ENCODE measurements around the gene TUBGCP2. TPM values are rescaled to one million over a fixed set of nuclear protein-coding genes. Genes with fewer than 3 reads are reported as not detected.
"Not testable (repeated sequence)": the region's sequence is repeated elsewhere in the genome, so short reads cannot be mapped to it uniquely, and the experiment has no call there.

The TUBGCP2 gene
- total and polyA plus RNA-seq, 12 donors = 31.5 to 77.6 (median 37.3) TPM

- 88 to 89% methylated on average over 19 to 22 of the region's 22 CpGs for WGBS, 2 donors
- TF ChIP-seq CTCF (IDR thresholded peaks at IDR 0.05) = no peak
- intact Hi-C loops (cut with DNase I) = no loop called here
Measured at GRCh38 chr10:133267829-133268228, 40.8 kb downstream of the TUBGCP2 start.

GRCh38 chr10:133267293-133267692 lies 41.4 kb downstream of the TUBGCP2 start:
- DNase-seq (no peak), ATAC-seq (no peak)
- WGBS, 2 donors = 74 to 81% methylated on average over 14 of the region's 14 CpGs
- intact Hi-C loops (cut with DNase I) = no loop called here
- H3K9me3 ChIP-seq = no peaks in the 10 kb centered on the region
- TF ChIP-seq CTCF (IDR thresholded peaks at IDR 0.05) = no peak
- H3K4me3 ChIP-seq = no peak overlapping the region
- H3K27me3 ChIP-seq = no peaks in the 10 kb centered on the region
- peaks cover 4 to 20% (median 5%) of the 10 kb centered on the region in 9 donors for H3K4me1 ChIP-seq
- H3K27ac ChIP-seq = no peak overlapping the region
- peaks cover 0 to 56% (median 0%) of the 10 kb centered on the region in 9 donors for H3K36me3 ChIP-seq

More at GRCh38 chr10:133267829-133268228, 40.8 kb downstream of the TUBGCP2 start:
- no peak for DNase-seq
- Histone ChIP-seq H3K9me3 (no peaks in the 10 kb centered on the region), H3K27ac (no peak overlapping the region), H3K36me3 (peaks cover 0 to 59% (median 0%) of the 10 kb centered on the region in 9 donors), H3K4me1 (peaks cover 0 to 14% (median 0%) of the 10 kb centered on the region in 9 donors), H3K27me3 (no peaks in the 10 kb centered on the region), H3K4me3 (no peak overlapping the region)
- no peak for ATAC-seq

GRCh38 chr10:133266056-133266795 lies 42.4 kb downstream of the TUBGCP2 start:
- peaks cover 0 to 47% (median 0%) of the 10 kb centered on the region in 9 donors for H3K36me3 ChIP-seq
- intact Hi-C loops (cut with DNase I) = no loop called here
- no peak for TF ChIP-seq CTCF (IDR thresholded peaks at IDR 0.05)
- no peak overlapping the region for H3K27ac ChIP-seq
- no peak for DNase-seq
- H3K4me1 ChIP-seq = peaks cover 7 to 26% (median 10%) of the 10 kb centered on the region in 9 donors
- no peaks in the 10 kb centered on the region for H3K9me3 ChIP-seq
- no peaks in the 10 kb centered on the region for H3K27me3 ChIP-seq
- no peak for ATAC-seq
- 85 to 91% methylated on average over 21 of the region's 21 CpGs for WGBS, 2 donors
- no peak overlapping the region for H3K4me3 ChIP-seq

- H3K27ac ChIP-seq; intact Hi-C loops (cut with DNase I); DNase-seq; H3K4me3 ChIP-seq; H3K27me3 ChIP-seq; H3K9me3 ChIP-seq; ATAC-seq: not testable (repeated sequence)
- WGBS, 2 donors = 87 to 92% methylated on average over 10 of the region's 10 CpGs
- Histone ChIP-seq H3K36me3 (peaks cover 0 to 35% (median 0%) of the 10 kb centered on the region in 9 donors), H3K4me1 (peaks cover 7 to 37% (median 19%) of the 10 kb centered on the region in 9 donors)
Measured at GRCh38 chr10:133265052-133265451, 43.6 kb downstream of the TUBGCP2 start.

GRCh38 chr10:133264461-133264860 lies 44.2 kb downstream of the TUBGCP2 start:
- ATAC-seq (no peak), DNase-seq (no peak)
- Histone ChIP-seq H3K4me1 (peaks cover 7 to 42% (median 19%) of the 10 kb centered on the region in 9 donors), H3K36me3 (peaks cover 0 to 29% (median 0%) of the 10 kb centered on the region in 9 donors), H3K27ac (no peak overlapping the region), H3K9me3 (no peaks in the 10 kb centered on the region), H3K4me3 (no peak overlapping the region), H3K27me3 (no peaks in the 10 kb centered on the region)
- no peak for TF ChIP-seq CTCF (IDR thresholded peaks at IDR 0.05)
- intact Hi-C loops (cut with DNase I) = no loop called here
- WGBS, 2 donors = 69 to 73% methylated on average over 9 of the region's 9 CpGs
